A549 (cell line): ENCODE results near the gene FAM180B. TPM values are rescaled to one million over a fixed set of nuclear protein-coding genes. Genes with fewer than 3 reads are reported as not detected.

ENCODE experiments used
- ATAC-seq, 2 experiments: fragments of 200-7000 bp in 1 of 2; fragments of >200 bp in 1 of 2; cut with Nextera tagmentation in 1 of 2; cut with Tn5 transposase in 1 of 2; 3 replicates each; pipeline versions ENCODE4 v1.8.0 to v1.9.1; 2018 to 2020; ENCODE audit warnings: mild to moderate bottlenecking in 1 of 2, moderate library complexity in 1 of 2
- CTCF ChIA-PET: fragments of 300-600 bp; sonication (Branson Sonifier 250); formaldehyde crosslinking; extraction: SDS; loops from one replicate; lab custom pipeline; 2021; ENCODE audit warnings: antibody characterized with exemption, inconsistent platforms; lab: Yijun Ruan, JAX
- POLR2A ChIA-PET: fragments of 350-600 bp; formaldehyde crosslinking; extraction: SDS; loops from one replicate; lab custom pipeline; 2021; ENCODE audit warnings: antibody characterized with exemption, inconsistent platforms; lab: Yijun Ruan, JAX
- DNase-seq, 2 experiments: peaks; one replicate each; pipeline versions ENCODE4 v3.0.0 to v3.0.0-alpha.2; 2011 to 2016; ENCODE audit warnings: low read depth in 1 of 2, low spot score in 1 of 2
- FAIRE-seq: peaks from 2 replicates; lab custom pipeline; 2011; peaks lifted over from hg19 to GRCh38; lab: Jason Lieb, UNC
- H3K27ac ChIP-seq, 2 experiments: fragments of >200 bp; sonication (Bioruptor Twin); formaldehyde crosslinking; 3 replicates each; pipeline ENCODE4 v1.5.1; 2016 to 2017
- H3K4me1 ChIP-seq: fragments of >200 bp; sonication (Bioruptor Twin); formaldehyde crosslinking; 3 replicates; pipeline ENCODE4 v1.6.1; 2016
- H3K4me2 ChIP-seq: fragments of >200 bp; sonication (Bioruptor Twin); formaldehyde crosslinking; 3 replicates; pipeline ENCODE4 v1.6.1; 2016
- H3K4me3 ChIP-seq: fragments of >200 bp; sonication (Bioruptor Twin); formaldehyde crosslinking; 3 replicates; pipeline ENCODE4 v1.5.1; 2016
- H3K9me3 ChIP-seq: fragments of >200 bp; sonication (Bioruptor Twin); formaldehyde crosslinking; 3 replicates; pipeline ENCODE4 v1.6.1; 2016
- CBX2 ChIP-seq: fragments of 200-600 bp; sonication (generic); IDR thresholded peaks from 2 replicates; pipeline ENCODE4 v1.6.1; 2016; ENCODE audit warnings: low read depth, mild to moderate bottlenecking, borderline replicate concordance
- CTCF ChIP-seq: fragments of >200 bp; sonication (Bioruptor Twin); formaldehyde crosslinking; IDR thresholded peaks from 3 replicates; pipeline ENCODE4 v1.5.1; 2016
- E2F6 ChIP-seq: IDR thresholded peaks from 2 replicates; pipeline ENCODE4 v1.6.1; 2012; ENCODE audit warnings: low read depth, borderline replicate concordance
- EHF ChIP-seq: fragments of 250-450 bp; sonication (Bioruptor Pico); IDR thresholded peaks from 2 replicates; pipeline ENCODE4 v1.5.0; 2020; ENCODE audit warnings: mild to moderate bottlenecking
- ELK1 ChIP-seq: fragments of 150-350 bp; IDR thresholded peaks from 2 replicates; pipeline ENCODE4 v1.6.1; 2014; ENCODE audit warnings: low read depth, mild to moderate bottlenecking, low read length
- EP300 ChIP-seq, 2 experiments: fragments of >200 bp; sonication (Bioruptor Twin); formaldehyde crosslinking; IDR thresholded peaks; 2 replicates in 1 of 2; 3 replicates in 1 of 2; pipeline ENCODE4 v1.6.1; 2016 to 2017
- FOSL2 ChIP-seq, 2 experiments: fragments of 450-650 bp in 1 of 2; fragments of >200 bp in 1 of 2; sonication (Bioruptor Twin) in 1 of 2; formaldehyde crosslinking; IDR thresholded peaks; 2 replicates each; pipeline versions ENCODE4 v1.5.0 to v1.6.1; 2016 to 2020; ENCODE audit warnings: mild to moderate bottlenecking in 1 of 2, moderate library complexity in 1 of 2
- GATA3 ChIP-seq: IDR thresholded peaks from 2 replicates; pipeline ENCODE4 v1.6.1; 2012; ENCODE audit warnings: borderline replicate concordance
- JUN ChIP-seq, 2 experiments: fragments of >200 bp; sonication (Bioruptor Twin); formaldehyde crosslinking; IDR thresholded peaks; 2 replicates in 1 of 2; 3 replicates in 1 of 2; pipeline ENCODE4 v1.6.1; 2016 to 2017
- JUNB ChIP-seq: fragments of >200 bp; sonication (Bioruptor Twin); formaldehyde crosslinking; IDR thresholded peaks from 2 replicates; pipeline ENCODE4 v1.6.1; 2016
- MAFK ChIP-seq: fragments of 450-650 bp; IDR thresholded peaks from 2 replicates; pipeline ENCODE4 v1.6.1; 2014; ENCODE audit not compliant: partially characterized antibody
- MAZ ChIP-seq: fragments of 150-350 bp; IDR thresholded peaks from 2 replicates; pipeline ENCODE4 v1.6.1; 2014; ENCODE audit warnings: antibody characterized with exemption, low read depth, low read length, borderline replicate concordance
- MYC ChIP-seq: IDR thresholded peaks from 2 replicates; pipeline ENCODE4 v1.6.1; 2012; ENCODE audit warnings: mild to moderate bottlenecking, inconsistent platforms, low read length, improper control_type of control experiment, borderline replicate concordance
- NPAS2 ChIP-seq: fragments of 250-450 bp; sonication (Bioruptor Pico); IDR thresholded peaks from 2 replicates; pipeline ENCODE4 v1.8.0; 2022; ENCODE audit warnings: mild to moderate bottlenecking, moderate library complexity, borderline replicate concordance
- NR3C1 ChIP-seq: fragments of >200 bp; sonication (Bioruptor Twin); formaldehyde crosslinking; IDR thresholded peaks from 3 replicates; pipeline ENCODE4 v1.6.1; 2017
- POLR2AphosphoS2 ChIP-seq: conservative IDR thresholded peaks from 2 replicates; pipeline ENCODE4 v1.6.1; 2012; ENCODE audit warnings: low read length, improper control_type of control experiment, inconsistent platforms
- RARB ChIP-seq: fragments of 250-450 bp; sonication (Bioruptor Pico); IDR thresholded peaks from 2 replicates; pipeline ENCODE4 v1.8.0; 2021; ENCODE audit warnings: mild to moderate bottlenecking, moderate library complexity
- RCOR1 ChIP-seq: fragments of 150-350 bp; IDR thresholded peaks from 2 replicates; pipeline ENCODE4 v1.6.1; 2014; ENCODE audit warnings: antibody characterized with exemption, low read length, low read depth
- REST ChIP-seq: fragments of 200-600 bp; sonication (generic); IDR thresholded peaks from 2 replicates; pipeline ENCODE4 v1.6.1; 2016; ENCODE audit warnings: antibody characterized with exemption, mild to moderate bottlenecking, moderate library complexity
- SREBF2 ChIP-seq: fragments of 450-650 bp; IDR thresholded peaks from 2 replicates; pipeline ENCODE4 v1.6.1; 2014; ENCODE audit warnings: mild to moderate bottlenecking, moderate library complexity
- TFCP2L1 ChIP-seq: fragments of 250-450 bp; sonication (Bioruptor Pico); IDR thresholded peaks from 2 replicates; pipeline ENCODE4 v1.5.0; 2021; ENCODE audit warnings: mild to moderate bottlenecking
- TP53 ChIP-seq: fragments of 250-450 bp; sonication (Bioruptor Pico); IDR thresholded peaks from 2 replicates; pipeline ENCODE4 v1.5.0; 2021; ENCODE audit warnings: mild to moderate bottlenecking, moderate library complexity
- USF2 ChIP-seq: fragments of 450-650 bp; IDR thresholded peaks from 2 replicates; pipeline ENCODE4 v1.6.1; 2014; ENCODE audit warnings: antibody characterized with exemption
- ZC3H11A ChIP-seq: fragments of 450-650 bp; IDR thresholded peaks from 2 replicates; pipeline ENCODE4 v1.6.1; 2014; ENCODE audit warnings: antibody characterized with exemption, mild to moderate bottlenecking
- ZNF302 ChIP-seq: fragments of 250-450 bp; sonication (Bioruptor Pico); IDR thresholded peaks from 2 replicates; pipeline ENCODE4 v1.9.0; 2021; ENCODE audit warnings: inconsistent platforms, mild to moderate bottlenecking, moderate library complexity
- WGBS: methylation state at CpG from one replicate; pipeline ENCODE4 v1.1.6; 2017; ENCODE audit errors: missing lambda C conversion rate; 5-methylcytosine and 5-hydroxymethylcytosine counted together
- polyA plus RNA-seq, 4 experiments: library from polyadenylated mRNA; depleted of rRNA in 3 of 4; stranded (reverse); fragments of >200 nt; fragmentation: RNase III in 1 of 4; extraction: RNeasy Plus Mini Kit Qiagen cat#74134 plus additional on column Dnase treatment in 1 of 4; gene quantifications; 2 replicates in 3 of 4; 3 replicates in 1 of 4; pipeline ENCODE4 v1.2.3, GENCODE V29; 2011 to 2017

FAM180B gene
- polyA plus RNA-seq, 2 of the 4 experiments (the other 2 are of a cell fraction): not detected

- WGBS: 57% methylated on average over 17 of the region's 17 CpGs
- no peak for DNase-seq
- ChIA-PET POLR2A (interaction anchor here (0.7 to 1.9 kb wide), 2 partner anchors 12 to 22 kb away, joined by 5 to 6 read pairs; partner anchors contain the start of genes KBTBD4 and NDUFS3), CTCF (interaction anchor here (0.6 to 3.4 kb wide), 2 partner anchors 13 to 651 kb away, joined by 3 to 15 read pairs; partner anchors contain the start of gene CELF1)
- FAIRE-seq: no peak
- peak in 1 of 2 experiments; percentile 27; a peak in 3 of 6 replicates for ATAC-seq
- peak overlapping the region; percentile 98 for H3K4me2 ChIP-seq
- peak overlapping the region; percentile 92 for H3K4me3 ChIP-seq
- no peaks in the 10 kb centered on the region for H3K9me3 ChIP-seq
- TF ChIP-seq MYC: no peak
- TF ChIP-seq MAFK: no peak
- no peak for TF ChIP-seq RCOR1
- TF ChIP-seq EP300 (IDR thresholded peaks at IDR 0.05): no peak
- no peak for TF ChIP-seq ZNF302 (CRISPR knock-in tag)
- TF ChIP-seq TFCP2L1 (CRISPR knock-in tag): no peak
- H3K27ac ChIP-seq: peak overlapping the region; percentile 95 to 96
- peaks cover 17% of the 10 kb centered on the region for H3K4me1 ChIP-seq
Measured at GRCh38 chr11:47566149-47566698, 20.3 kb upstream of the FAM180B start.

GRCh38 chr11:47569646-47570045 lies 16.8 kb upstream of the FAM180B start:
- POLR2A ChIA-PET: no interaction called here
- ATAC-seq: no peak
- TF ChIP-seq ELK1 (no peak), TP53 (CRISPR knock-in tag) (no peak), NR3C1 (no peak), USF2 (no peak), CTCF (no peak), EHF (CRISPR knock-in tag) (no peak), CBX2 (no peak), JUN (IDR thresholded peaks at IDR 0.05) (no peak), ZC3H11A (no peak), FOSL2 (IDR thresholded peaks at IDR 0.05) (no peak), FOSL2 (CRISPR knock-in tag; IDR thresholded peaks at IDR 0.05) (no peak), NPAS2 (CRISPR knock-in tag) (no peak), JUNB (no peak), GATA3 (no peak), MAZ (no peak), SREBF2 (no peak), E2F6 (no peak), REST (no peak), RARB (no peak), POLR2AphosphoS2 (no peak)
- no peak for DNase-seq
- no peak overlapping the region for H3K4me2 ChIP-seq
- H3K4me3 ChIP-seq: no peak overlapping the region
- CTCF ChIA-PET: interaction anchor here (0.8 to 2.3 kb wide), 3 partner anchors 8 to 98 kb away, joined by 3 to 6 read pairs (median 6); partner anchors contain the start of genes KBTBD4 and NDUFS3
- WGBS: 93% methylated on average over 7 of the region's 7 CpGs
- H3K9me3 ChIP-seq: no peaks in the 10 kb centered on the region
- H3K27ac ChIP-seq: no peak overlapping the region
- FAIRE-seq: no peak
- H3K4me1 ChIP-seq: peaks cover 13% of the 10 kb centered on the region
